ENCODE measurements around the gene GGCT. TPM values are rescaled to one million over a fixed set of nuclear protein-coding genes. Genes with fewer than 3 reads are reported as not detected.
"Not testable (repeated sequence)": the region's sequence is repeated elsewhere in the genome, so short reads cannot be mapped to it uniquely, and the experiment has no call there.

GGCT gene
- total and polyA plus RNA-seq, 8 donors, result 41.9 to 68.4 (median 61.2) TPM

DNA sequence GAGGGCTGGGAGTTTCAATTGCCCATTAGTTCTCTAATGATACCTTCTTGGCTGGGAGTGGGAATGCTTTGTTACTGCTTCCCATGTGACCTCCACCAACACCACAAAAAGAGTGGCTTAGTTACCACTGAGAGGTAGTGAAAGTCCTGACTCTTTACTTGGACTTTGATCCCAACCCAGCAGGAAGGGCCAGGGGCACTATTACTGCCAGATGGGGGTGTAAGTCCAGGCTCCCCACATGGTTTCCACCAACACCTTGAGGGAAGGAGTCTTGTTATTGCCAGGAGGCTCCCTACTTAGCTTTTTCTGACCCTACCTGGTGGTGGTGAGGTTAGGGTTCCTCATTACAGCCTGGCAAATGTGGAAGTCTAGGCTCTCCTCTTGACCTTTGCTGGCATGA lies 11.4 kb downstream of the GGCT start:
- Histone ChIP-seq H3K9me3 (peaks cover 0 to 12% of the 10 kb centered on the region in 2 donors), H3K27ac (no peak overlapping the region), H3K27me3 (no peaks in the 10 kb centered on the region), H3K4me1 (no peaks in the 10 kb centered on the region), H3K36me3 (peaks cover 0 to 15% of the 10 kb centered on the region in 2 donors), H3K4me3 (no peak overlapping the region)
- DNase-seq (no peak), ATAC-seq (no peak)
- intact Hi-C loops (cut with DNase I), result no loop called here
- TF ChIP-seq, protein P1, sequence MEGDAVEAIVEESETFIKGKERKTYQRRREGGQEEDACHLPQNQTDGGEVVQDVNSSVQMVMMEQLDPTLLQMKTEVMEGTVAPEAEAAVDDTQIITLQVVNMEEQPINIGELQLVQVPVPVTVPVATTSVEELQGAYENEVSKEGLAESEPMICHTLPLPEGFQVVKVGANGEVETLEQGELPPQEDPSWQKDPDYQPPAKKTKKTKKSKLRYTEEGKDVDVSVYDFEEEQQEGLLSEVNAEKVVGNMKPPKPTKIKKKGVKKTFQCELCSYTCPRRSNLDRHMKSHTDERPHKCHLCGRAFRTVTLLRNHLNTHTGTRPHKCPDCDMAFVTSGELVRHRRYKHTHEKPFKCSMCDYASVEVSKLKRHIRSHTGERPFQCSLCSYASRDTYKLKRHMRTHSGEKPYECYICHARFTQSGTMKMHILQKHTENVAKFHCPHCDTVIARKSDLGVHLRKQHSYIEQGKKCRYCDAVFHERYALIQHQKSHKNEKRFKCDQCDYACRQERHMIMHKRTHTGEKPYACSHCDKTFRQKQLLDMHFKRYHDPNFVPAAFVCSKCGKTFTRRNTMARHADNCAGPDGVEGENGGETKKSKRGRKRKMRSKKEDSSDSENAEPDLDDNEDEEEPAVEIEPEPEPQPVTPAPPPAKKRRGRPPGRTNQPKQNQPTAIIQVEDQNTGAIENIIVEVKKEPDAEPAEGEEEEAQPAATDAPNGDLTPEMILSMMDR (IDR thresholded peaks at IDR 0.05), result no peak

- peaks cover 0 to 12% of the 10 kb centered on the region in 2 donors for H3K9me3 ChIP-seq
- H3K36me3 ChIP-seq, result peaks cover 0 to 2% of the 10 kb centered on the region in 2 donors
- H3K4me1 ChIP-seq, result no peaks in the 10 kb centered on the region
- intact Hi-C loops (cut with DNase I), result no loop called here
- H3K27me3 ChIP-seq, result no peaks in the 10 kb centered on the region
- no peak overlapping the region for H3K4me3 ChIP-seq
- ATAC-seq, result no peak
- TF ChIP-seq, protein P1 (IDR thresholded peaks at IDR 0.05), result no peak
- no peak overlapping the region for H3K27ac ChIP-seq
- DNase-seq, result no peak
Measured at GRCh38 chr7:30491417-30491816, 13.2 kb downstream of the GGCT start.

DNA sequence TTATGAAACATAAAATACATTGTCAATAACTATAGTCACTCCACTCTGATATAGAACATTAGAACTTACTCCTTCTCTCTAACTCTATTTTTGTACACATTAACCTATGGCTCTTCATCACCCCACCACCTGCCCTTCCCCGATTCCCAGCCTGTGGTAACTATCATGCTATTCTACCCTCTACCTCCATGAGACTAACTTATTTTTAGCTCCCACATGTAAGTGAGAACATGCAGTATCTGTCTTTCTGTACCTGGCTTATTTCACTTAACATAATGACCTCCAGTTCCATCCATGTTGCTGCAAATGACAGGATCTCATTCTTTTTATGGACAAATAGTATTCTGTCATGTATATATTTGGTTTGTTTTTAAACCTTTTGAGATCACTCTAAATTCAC lies 17.3 kb downstream of the GGCT start:
- ATAC-seq, result no peak
- intact Hi-C loops (cut with DNase I), result no loop called here
- no peak overlapping the region for H3K4me3 ChIP-seq
- no peaks in the 10 kb centered on the region for H3K27me3 ChIP-seq
- no peaks in the 10 kb centered on the region for H3K4me1 ChIP-seq
- no peaks in the 10 kb centered on the region for H3K36me3 ChIP-seq
- TF ChIP-seq, protein P1 (IDR thresholded peaks at IDR 0.05), result no peak
- no peak overlapping the region for H3K27ac ChIP-seq
- H3K9me3 ChIP-seq, result peaks cover 0 to 11% of the 10 kb centered on the region in 2 donors
- DNase-seq, result no peak

- no peak for ATAC-seq
Measured at GRCh38 chr7:30485667-30486066, 19.0 kb downstream of the GGCT start.

DNA sequence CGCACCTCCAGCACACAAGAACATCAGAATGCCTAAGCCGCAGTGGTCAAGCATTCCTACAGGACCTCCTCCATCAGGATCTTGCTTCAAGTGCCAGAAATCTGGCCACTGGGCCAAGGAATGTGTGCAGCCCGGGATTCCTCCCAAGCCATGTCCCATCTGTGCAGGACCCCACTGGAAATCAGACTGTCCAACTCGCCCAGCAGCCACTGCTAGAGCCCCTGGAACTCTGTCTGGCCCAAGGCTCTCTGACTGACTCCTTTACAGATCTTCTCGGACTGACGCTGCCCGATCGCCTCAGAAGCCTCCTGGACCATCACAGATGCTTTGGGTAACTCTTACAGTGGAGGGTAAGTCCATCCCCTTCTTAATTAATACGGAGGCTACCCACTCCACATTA lies 23.2 kb downstream of the GGCT start:
- H3K4me3 ChIP-seq; H3K36me3 ChIP-seq; DNase-seq; H3K27ac ChIP-seq; H3K9me3 ChIP-seq; ATAC-seq; intact Hi-C loops (cut with DNase I); H3K27me3 ChIP-seq: not testable (repeated sequence)
- H3K4me1 ChIP-seq, result peaks cover 16 to 27% of the 10 kb centered on the region in 2 donors

More at GRCh38 chr7:30485667-30486066, 19.0 kb downstream of the GGCT start:
- Histone ChIP-seq H3K36me3 (no peaks in the 10 kb centered on the region), H3K9me3 (no peaks in the 10 kb centered on the region), H3K4me3 (no peak overlapping the region), H3K27me3 (no peaks in the 10 kb centered on the region), H3K4me1 (no peaks in the 10 kb centered on the region), H3K27ac (no peak overlapping the region)
- TF ChIP-seq, protein P1 (IDR thresholded peaks at IDR 0.05), result no peak
- no peak for DNase-seq
- intact Hi-C loops (cut with DNase I), result no loop called here
